PC-3 (cell line): ENCODE measurements around the gene SPAG6.

Experiments
- EZH2phosphoT487 ChIP-seq: fragments of 300-600 bp; sonication (generic); IDR thresholded peaks from 2 replicates; pipeline ENCODE4 v1.6.1; 2018; ENCODE audit warnings: mild to moderate bottlenecking, antibody characterized with exemption, low read length, borderline replicate concordance
- TF ChIP-seq, protein P1 (sequence below): fragments of 300-600 bp; sonication (generic); conservative IDR thresholded peaks from 2 replicates; pipeline ENCODE4 v1.5.1; 2017; ENCODE audit warnings: antibody characterized with exemption, low read depth, mild to moderate bottlenecking, low read length

DNA sequence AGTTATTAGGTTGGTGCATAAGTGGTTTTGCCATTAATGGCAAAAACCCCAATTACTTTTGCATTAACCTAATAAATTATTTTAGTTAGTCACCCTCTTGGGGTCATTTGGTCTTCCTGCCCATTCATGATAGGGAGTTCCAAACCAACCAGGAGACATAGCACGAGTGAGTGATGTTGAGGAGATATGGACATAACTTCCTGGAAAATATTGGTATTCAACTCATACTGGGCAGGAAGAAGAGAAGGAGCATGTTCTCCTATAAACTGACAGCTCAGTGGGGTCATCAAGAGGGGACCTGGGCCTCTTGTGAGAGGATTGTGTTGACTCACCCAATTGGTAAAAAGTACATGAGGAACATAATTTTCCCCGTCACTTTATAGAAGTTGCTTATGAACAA, 23.7 kb downstream of the SPAG6 start:
- TF ChIP-seq, protein P1, sequence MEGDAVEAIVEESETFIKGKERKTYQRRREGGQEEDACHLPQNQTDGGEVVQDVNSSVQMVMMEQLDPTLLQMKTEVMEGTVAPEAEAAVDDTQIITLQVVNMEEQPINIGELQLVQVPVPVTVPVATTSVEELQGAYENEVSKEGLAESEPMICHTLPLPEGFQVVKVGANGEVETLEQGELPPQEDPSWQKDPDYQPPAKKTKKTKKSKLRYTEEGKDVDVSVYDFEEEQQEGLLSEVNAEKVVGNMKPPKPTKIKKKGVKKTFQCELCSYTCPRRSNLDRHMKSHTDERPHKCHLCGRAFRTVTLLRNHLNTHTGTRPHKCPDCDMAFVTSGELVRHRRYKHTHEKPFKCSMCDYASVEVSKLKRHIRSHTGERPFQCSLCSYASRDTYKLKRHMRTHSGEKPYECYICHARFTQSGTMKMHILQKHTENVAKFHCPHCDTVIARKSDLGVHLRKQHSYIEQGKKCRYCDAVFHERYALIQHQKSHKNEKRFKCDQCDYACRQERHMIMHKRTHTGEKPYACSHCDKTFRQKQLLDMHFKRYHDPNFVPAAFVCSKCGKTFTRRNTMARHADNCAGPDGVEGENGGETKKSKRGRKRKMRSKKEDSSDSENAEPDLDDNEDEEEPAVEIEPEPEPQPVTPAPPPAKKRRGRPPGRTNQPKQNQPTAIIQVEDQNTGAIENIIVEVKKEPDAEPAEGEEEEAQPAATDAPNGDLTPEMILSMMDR, result no peak
- no peak for TF ChIP-seq EZH2phosphoT487
